GM21447 (cell line): ENCODE results near the gene DYDC2.

Experiments
- ATAC-seq: cut with Tn5 transposase; IDR thresholded peaks from one replicate; pipeline ENCODE4 v1.9.1; 2021; ENCODE audit not compliant: unreplicated experiment

The DYDC2 gene

GRCh38 chr10:80365510-80365909 lies 8.9 kb downstream of the DYDC2 start:
- no peak for ATAC-seq

DNA sequence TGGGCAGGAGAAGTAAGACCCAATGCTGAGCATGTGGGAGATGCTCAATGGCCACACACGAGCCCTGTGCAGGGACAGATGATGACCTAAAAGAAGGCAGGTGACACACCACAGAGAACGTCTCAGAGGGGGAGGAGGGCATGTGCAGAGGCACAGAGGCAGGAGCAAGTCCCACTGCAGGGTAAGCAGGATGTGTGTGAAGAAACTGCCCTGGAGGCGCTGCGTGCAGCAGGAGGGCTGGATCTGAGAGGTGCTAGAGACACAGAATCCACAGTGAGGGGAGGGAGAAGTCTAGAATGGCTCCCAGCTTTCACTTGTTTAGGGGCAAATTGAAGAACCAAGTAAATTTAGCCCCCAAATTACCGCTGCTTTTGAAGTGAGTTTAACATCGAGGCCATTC lies 14.9 kb downstream of the DYDC2 start:
- ATAC-seq = no peak

GRCh38 chr10:80372675-80373074 lies 16.1 kb downstream of the DYDC2 start:
- ATAC-seq = no peak

DNA sequence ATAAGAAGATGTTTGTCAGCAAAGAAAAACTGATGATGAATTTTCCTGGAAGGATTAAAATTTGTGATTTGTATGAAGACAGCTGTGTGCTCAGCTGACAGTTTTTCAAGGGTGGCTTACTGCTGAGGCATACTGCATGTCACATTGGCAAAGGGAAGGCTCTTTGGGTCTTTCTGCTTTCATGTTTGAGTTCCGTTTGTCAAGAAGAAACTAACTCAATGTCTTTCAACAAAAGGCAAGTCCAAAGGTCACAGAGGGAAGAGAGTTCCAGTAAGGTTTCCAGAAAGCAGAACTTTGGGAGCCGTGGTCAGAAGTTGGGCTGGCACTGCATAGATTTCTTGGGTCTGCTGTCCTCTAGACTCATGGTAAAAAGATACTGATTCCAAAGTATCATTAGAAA lies 16.9 kb downstream of the DYDC2 start:
- no peak for ATAC-seq

DNA sequence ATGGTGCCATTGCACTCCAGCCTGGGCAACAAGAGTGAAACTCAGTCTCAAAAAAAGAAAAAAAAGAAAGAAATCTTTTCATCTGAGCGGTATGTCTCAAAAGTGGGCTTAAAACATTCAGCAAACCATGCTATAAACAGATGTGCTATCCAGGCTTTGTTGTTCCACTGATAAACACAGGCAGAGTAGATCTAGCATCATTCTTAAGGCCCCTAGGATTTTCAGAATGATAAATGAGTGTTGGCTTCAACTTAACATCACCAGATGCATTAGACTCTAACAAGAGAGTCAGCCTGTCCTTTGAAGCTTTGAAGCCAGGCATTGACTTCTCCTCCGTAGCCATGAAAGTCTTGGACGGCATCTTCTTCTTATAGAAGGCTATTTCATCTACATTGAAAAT lies 23.1 kb downstream of the DYDC2 start:
- ATAC-seq = no peak

- no peak for ATAC-seq
Measured at GRCh38 chr10:80380185-80380584, 23.6 kb downstream of the DYDC2 start.

GRCh38 chr10:80382989-80383388 lies 26.4 kb downstream of the DYDC2 start:
- ATAC-seq = peak; percentile 57

- no peak for ATAC-seq
Measured at GRCh38 chr10:80390740-80391139, 34.2 kb downstream of the DYDC2 start.

DNA sequence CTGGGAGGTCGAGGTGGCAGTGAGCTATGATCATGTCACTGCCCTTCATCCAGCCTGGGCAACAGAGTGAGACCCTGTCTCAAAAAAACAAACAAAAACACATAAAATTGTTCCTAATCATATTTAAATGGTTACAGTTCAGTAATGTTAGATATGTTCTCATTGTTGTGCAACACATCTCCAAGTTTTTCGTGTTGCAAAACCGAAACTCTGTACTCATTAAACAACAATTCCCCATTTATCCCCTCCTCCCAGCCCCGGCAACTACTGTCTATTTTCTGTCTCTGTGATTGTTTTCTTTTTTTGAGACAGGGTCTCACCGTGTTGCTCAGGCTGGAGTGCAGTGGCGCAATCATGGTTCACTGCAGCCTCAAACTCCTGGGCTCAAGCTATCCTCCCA lies 35.7 kb downstream of the DYDC2 start:
- no peak for ATAC-seq

DNA sequence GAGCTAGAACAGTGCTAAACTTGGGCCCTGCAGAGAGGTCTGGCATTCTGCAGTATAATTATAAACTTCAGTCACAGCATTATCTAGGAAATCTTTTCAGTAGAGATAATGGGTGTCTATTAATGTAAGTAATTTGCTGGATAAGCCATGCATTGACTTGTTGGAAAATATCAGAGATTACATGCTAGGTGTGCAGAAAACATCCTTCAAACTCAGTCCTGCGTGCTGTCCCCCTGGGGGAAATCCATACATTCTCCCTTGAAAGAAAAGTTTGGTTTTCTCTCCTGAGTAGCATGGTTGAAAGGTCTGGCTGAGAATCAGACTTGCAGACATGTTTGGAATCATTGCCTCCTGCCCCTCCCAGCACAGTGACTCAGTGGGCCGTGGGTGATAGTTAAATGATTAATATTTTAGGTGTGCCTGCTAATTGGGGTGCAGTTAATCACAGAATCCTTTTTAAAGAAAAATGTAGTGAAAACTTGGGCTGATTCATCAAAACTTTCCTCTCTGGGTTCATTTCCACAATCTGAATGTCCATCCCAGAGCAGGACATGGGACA lies 37.9 kb downstream of the DYDC2 start:
- no peak for ATAC-seq

GRCh38 chr10:80397014-80397413 lies 40.4 kb downstream of the DYDC2 start:
- ATAC-seq = no peak

DNA sequence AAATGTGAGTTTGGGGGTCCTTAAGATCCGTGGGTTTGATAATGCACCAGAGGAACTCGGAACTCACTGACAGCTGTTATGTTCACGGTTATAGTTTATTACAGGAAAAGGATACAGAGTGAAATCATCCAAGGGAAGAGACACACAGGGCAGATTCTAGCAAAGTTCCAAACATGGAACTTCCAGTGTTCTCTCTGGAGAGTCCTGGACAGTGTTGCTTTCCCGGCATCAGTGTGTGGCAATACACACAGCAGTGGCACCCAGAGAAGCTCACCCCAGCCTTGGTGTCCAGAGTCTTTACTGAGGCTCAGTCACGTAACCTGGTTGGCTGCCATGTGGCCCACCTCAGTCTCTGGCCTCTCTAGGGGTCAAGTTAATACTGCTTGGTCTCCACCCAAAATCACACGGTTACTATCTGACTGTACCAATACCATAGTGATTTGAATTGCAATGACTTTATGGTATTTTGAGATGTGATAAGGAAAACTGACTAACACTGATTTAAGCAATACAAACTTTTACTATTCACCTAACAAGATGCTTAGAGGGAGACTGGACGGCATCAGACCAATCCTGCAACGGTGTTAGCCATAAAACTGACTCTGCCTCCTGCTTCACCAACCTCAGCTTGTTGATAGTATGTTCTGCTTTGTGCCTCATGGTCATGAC lies 43.7 kb downstream of the DYDC2 start:
- ATAC-seq = no peak

DNA sequence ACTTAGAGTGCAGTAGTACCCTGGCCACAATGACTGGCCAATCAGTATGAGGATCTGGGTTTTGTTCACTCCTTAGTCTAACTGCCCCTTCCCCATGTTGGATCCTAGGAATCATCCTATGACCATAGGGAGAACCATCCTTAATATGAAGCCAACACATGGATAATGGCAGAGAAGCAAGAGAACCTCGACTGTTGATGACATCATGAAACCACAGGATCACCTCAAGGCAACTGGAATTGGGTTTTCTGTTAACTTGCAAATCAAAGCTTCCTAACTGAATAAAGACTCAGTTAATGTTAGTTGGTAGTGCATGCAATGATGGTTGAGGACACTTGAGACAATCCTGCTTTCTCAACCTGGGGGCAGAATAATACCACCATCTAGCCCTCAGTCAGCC lies 48.5 kb downstream of the DYDC2 start:
- no peak for ATAC-seq

DNA sequence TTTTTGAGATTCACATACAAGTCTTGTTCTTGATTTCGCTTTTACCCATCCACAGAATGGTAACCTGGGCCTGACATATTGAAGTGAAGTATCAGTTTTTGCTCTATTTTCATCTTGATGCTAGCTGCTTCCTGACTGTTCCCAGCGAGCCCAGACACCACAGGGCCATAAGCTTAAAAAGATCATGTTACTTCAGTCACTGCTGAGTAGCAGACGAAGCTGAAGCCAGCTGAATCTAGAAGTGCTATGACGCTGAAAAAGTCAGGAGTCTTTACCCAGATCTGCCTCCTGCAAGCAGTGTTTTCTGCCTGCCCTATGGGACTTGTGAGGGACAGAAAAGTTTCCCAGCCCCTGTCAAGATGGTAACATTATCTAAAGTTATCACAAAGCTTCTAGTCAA lies 49.0 kb downstream of the DYDC2 start:
- no peak for ATAC-seq

DNA sequence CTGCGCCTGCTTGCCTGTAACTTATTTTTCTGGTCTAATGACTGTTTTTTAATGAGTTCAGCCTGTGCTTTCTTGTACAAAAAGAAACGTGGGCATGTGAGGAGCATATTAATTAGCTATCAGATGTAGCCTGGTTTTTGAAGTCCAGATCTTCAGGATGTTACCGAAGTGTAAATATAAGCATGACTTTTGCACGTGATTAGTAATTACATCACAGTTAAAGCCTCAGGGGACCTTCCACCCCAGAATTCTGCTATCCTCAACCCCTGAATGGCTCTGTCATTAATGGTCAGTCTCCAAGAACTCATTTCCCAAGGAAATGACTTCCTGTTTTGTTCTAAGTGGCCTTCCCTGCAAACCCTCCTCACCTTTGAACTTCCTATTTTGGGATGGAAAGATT lies 49.6 kb downstream of the DYDC2 start:
- ATAC-seq = no peak

- ATAC-seq = peak; percentile 33
Measured at GRCh38 chr10:80407812-80408241, 51.2 kb downstream of the DYDC2 start.

DNA sequence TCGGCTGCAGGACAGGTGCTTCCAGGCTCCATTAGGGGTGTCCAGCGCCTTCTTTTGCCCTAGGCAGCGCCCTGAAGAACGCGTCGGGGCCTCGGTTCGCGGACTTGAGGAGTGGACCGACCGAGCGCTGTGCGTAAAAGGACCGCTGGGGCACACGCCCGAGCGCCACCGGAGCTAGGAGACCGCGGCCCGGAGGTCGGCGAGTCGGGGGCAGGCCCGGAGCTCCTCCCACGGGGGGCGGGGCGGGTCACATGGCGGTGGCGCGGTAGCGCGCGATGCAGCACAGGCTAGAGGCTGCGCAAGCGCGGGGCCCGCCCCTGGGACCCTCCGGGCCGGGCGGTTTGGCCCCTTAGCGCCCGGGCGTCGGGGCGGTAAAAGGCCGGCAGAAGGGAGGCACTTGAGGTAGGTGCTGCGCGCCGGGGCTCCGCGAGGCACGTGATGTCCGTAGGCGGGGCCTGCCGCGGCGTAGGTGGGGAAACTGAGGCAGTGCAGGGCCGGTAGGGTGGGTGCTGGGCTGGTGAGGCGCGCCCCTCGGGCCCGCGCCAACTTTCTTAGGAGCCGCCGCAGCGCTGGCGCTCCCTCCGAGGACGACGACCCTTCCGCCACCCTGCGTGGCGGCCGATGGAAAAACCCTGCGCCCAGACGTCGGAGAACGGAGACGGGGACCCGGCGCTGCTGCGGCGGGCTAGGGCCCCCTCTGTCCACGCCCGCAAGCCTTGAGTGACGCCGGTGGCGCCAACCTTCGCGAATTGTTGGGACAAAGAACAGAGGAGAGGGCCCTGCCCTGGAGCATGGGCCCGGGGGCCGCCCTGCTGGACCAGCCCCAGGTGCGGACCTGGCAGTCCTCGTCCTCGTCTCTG lies 51.9 kb downstream of the DYDC2 start, which contains the start of gene PRXL2A:
PRXL2A (plus strand) TSS at position 310 of the 860 bp plus-strand sequence. CDS start 11,917 bp downstream, outside the sequence.
- ATAC-seq = peak; percentile 93

- no peak for ATAC-seq
Measured at GRCh38 chr10:80409121-80409520, 52.5 kb downstream of the DYDC2 start.

DNA sequence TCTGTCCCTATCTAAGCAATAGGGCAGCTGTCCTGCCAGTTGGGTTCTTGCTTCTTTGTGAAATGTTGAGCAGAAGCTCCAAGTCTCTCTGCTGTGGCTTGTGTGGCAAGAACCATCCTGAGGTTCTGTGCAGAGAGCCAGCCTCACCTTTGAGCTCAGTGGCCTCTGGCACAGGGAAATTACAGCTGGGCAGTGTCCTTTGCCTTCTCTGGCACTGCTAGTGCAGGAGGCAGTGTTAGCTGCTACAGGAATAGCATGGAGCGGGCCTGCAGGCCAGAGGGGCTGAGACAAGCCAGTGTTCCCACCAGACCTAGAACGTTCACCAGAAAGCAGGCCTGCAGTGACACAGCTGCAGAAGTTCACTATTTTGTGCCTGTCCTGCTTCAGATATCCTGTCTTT lies 53.5 kb downstream of the DYDC2 start:
- no peak for ATAC-seq

DNA sequence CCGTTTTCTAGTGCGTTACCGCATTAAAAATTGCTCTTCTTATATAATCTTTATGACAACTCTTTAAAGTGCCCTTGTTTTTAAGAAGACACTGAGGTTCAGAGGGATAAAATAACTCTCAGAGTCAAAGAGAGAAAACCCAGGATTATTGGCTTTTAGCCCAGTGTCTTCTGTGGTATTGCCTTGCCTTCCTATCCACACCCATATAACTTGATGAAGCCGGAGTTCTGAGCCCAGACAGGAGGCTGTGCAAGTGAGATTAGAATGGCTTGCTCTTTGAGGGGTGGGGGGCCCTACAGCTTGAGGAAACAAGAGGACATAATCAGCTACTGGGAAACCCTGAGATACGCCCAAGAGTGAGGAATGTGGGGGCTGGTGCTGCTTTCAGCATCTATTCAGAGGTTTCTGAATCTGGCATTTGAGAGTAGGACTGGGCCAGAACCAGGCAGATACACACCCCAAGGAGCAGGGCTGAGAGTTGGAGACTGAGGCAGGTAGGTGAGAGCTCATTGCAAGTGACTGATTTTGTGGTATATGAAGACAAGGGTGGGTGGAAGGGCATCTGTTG lies 54.1 kb downstream of the DYDC2 start:
- ATAC-seq = no peak

DNA sequence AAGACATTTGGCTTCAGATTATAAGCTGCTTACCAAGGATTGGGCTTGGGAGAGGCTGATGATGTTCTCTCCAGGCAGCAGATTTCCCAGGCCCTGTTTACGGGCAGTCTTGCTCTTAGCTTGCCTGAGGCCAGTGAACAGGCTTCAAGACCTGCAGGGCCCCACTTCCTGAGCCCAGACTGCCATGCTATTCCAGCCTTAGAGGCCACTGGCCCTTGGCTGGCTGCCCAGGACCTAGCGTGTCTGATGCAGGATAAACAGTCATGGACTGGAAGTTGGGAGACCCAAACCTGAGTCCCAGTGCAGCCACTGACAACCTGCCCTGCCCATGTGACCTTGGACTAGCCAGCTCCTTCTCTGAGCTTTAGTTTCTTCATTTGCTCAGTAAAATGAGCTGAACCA lies 54.7 kb downstream of the DYDC2 start:
- no peak for ATAC-seq
